SK-N-MC (cell line): ENCODE measurements around the gene RNF31.

Experiments
- DNase-seq: peaks from one replicate; pipeline ENCODE4 v3.0.0-alpha.2; 2011; ENCODE audit warnings: low read depth, low spot score
- H3K27ac ChIP-seq: fragments of 200-600 bp; sonication (generic); 2 replicates; pipeline ENCODE4 v1.5.1; 2016; ENCODE audit warnings: mixed run types
- H3K36me3 ChIP-seq: fragments of 200-600 bp; sonication (generic); 2 replicates; pipeline ENCODE4 v1.6.1; 2017; ENCODE audit warnings: antibody characterized with exemption, low read length, mixed read lengths; ENCODE audit not compliant: insufficient read depth
- H3K4me3 ChIP-seq: fragments of 200-600 bp; sonication (generic); 2 replicates; pipeline ENCODE4 v1.5.1; 2016
- H3K9ac ChIP-seq: fragments of 200-600 bp; sonication (generic); 2 replicates; pipeline ENCODE4 v1.8.0; 2017; ENCODE audit warnings: mixed run types, mixed read lengths; ENCODE audit not compliant: insufficient read length
- H3K9me3 ChIP-seq: fragments of 200-600 bp; sonication (generic); 2 replicates; pipeline ENCODE4 v1.6.1; 2017; ENCODE audit warnings: low read depth, mild to moderate bottlenecking, antibody characterized with exemption, low read length, moderate library complexity, mixed read lengths
- EZH2 ChIP-seq: fragments of 200-600 bp; sonication (generic); IDR thresholded peaks from one replicate; pipeline ENCODE4 v1.6.1; 2017; ENCODE audit warnings: antibody characterized with exemption
- FOXP2 ChIP-seq: optimal IDR thresholded peaks from 2 replicates; pipeline ENCODE3; 2011; ENCODE audit warnings: mild to moderate bottlenecking, moderate library complexity; ENCODE audit not compliant: insufficient read depth; ENCODE audit errors: extremely low read length, control extremely low read depth
- POLR2AphosphoS5 ChIP-seq: IDR thresholded peaks from 2 replicates; pipeline ENCODE4 v1.6.1; 2012; ENCODE audit warnings: mild to moderate bottlenecking, low read depth, low read length, borderline replicate concordance

The RNF31 gene

GRCh38 chr14:24123424-24124417 is 23.6 kb upstream of the RNF31 start:
- Histone ChIP-seq H3K27ac (no peak overlapping the region), H3K36me3 (peaks cover 10% of the 10 kb centered on the region; the same call in 1 of the 2 replicates), H3K9ac (no peak overlapping the region), H3K4me3 (no peak overlapping the region), H3K9me3 (no peaks in the 10 kb centered on the region)
- TF ChIP-seq FOXP2 (no peak), EZH2 (no peak), POLR2AphosphoS5 (no peak)
- no peak for DNase-seq

DNA sequence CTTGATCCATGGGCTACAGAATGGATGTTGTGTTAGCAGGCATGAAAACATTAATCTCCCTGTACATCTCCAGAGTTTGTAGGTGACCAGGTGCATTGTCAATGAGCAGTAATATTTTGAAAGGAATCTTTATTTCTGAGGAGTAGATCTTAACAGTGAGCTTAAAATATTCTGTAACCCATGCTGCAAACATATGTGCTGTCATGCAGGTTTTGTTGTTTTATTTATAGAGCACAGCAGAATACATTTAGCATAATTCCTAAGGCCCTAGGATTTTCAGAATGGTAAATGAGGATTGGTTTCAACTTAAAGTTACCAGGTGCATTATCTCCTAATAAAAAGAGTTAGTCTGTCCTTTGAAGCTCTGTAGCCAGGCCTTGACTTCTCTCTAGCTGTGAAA is 20.4 kb upstream of the RNF31 start:
- no peaks in the 10 kb centered on the region; the same call in 1 of the 2 replicates for H3K36me3 ChIP-seq
- no peak overlapping the region for H3K27ac ChIP-seq
- H3K4me3 ChIP-seq: no peak overlapping the region
- TF ChIP-seq POLR2AphosphoS5 (no peak), EZH2 (no peak), FOXP2 (no peak)
- H3K9me3 ChIP-seq: no peaks in the 10 kb centered on the region
- no peak overlapping the region for H3K9ac ChIP-seq
- DNase-seq: no peak

GRCh38 chr14:24127673-24128072 is 19.6 kb upstream of the RNF31 start:
- no peak overlapping the region for H3K9ac ChIP-seq
- H3K4me3 ChIP-seq: no peak overlapping the region
- DNase-seq: no peak
- H3K9me3 ChIP-seq: no peaks in the 10 kb centered on the region
- no peaks in the 10 kb centered on the region; the same call in 1 of the 2 replicates for H3K36me3 ChIP-seq
- H3K27ac ChIP-seq: no peak overlapping the region
- TF ChIP-seq POLR2AphosphoS5 (no peak), FOXP2 (no peak), EZH2 (no peak)

GRCh38 chr14:24129410-24129998 is 17.8 kb upstream of the RNF31 start:
- DNase-seq: no peak
- Histone ChIP-seq H3K9ac (no peak overlapping the region), H3K4me3 (no peak overlapping the region), H3K9me3 (no peaks in the 10 kb centered on the region), H3K36me3 (no peaks in the 10 kb centered on the region), H3K27ac (no peak overlapping the region)
- TF ChIP-seq POLR2AphosphoS5 (no peak), EZH2 (no peak), FOXP2 (no peak)

DNA sequence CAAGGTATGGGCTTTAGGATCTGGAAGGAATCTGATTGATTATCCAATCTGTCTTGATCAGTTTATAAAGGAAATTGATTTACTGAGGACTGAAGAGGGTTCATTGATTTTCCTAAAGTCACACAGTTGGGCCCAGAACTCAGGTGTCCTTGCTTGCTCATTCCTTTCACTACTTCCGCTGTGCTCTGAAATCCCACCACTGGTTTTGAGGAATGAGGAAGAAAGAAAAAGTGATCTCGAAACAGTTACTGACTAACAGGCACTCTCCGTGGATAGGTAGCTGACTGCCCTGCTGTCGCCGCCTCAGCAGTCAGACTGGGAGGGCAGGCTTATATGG is 16.9 kb upstream of the RNF31 start, which contains the start of gene FITM1:
TSS of gene FITM1 (plus strand) at position 280 of the 337 bp plus-strand sequence. CDS start 905 bp downstream, outside the sequence.
- Histone ChIP-seq H3K9ac (no peak within 1 kb of the TSS), H3K36me3 (no peaks in the 10 kb centered on the region), H3K27ac (no peak within 1 kb of the TSS), H3K4me3 (no peak within 1 kb of the TSS), H3K9me3 (no peaks in the 10 kb centered on the region)
- TF ChIP-seq FOXP2: no peak
- no peak for TF ChIP-seq POLR2AphosphoS5
- TF ChIP-seq EZH2: no peak
- no peak for DNase-seq

DNA sequence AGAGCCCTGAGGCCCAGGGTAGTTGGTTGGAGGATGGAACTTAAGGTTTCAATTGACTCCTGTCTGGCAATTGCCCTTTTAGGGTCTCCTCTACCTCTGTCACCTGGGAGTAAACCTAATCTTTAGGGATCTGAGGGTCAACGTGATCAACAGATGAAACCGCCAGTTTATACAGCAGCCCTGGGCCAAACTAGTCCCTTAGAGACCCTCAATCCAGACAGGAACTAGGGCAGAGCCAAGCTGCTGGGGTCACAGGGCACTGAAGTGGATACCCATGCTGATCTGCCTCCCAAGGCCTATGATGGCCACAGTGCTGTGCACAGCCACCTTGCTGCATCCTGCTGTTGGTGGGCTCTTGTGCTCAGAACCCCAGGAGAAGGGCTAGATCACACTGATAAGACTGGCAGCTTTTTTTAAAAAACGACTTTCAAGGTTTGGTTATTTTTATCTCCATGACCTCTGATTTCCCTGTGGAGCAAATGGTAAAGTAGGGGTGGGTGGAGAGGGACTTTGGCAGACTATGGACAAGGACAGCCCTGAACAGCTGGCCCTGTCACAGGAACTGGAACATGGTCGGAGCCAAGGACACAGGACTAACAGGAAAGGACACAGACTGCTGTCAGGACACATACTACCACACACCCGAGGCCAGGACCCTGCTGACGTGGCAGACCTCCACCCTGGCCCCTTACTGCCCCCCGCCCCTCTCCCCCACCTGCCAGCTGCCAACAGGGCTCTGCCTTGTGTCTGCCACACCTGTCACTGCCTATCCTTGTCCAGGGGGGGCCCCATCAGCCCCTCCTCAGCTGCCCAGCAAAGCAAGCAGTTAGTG is 16.4 kb upstream of the RNF31 start:
- no peak overlapping the region for H3K9ac ChIP-seq
- H3K27ac ChIP-seq: no peak overlapping the region
- H3K9me3 ChIP-seq: no peaks in the 10 kb centered on the region
- no peaks in the 10 kb centered on the region for H3K36me3 ChIP-seq
- no peak for DNase-seq
- H3K4me3 ChIP-seq: no peak overlapping the region
- TF ChIP-seq EZH2: no peak

DNA sequence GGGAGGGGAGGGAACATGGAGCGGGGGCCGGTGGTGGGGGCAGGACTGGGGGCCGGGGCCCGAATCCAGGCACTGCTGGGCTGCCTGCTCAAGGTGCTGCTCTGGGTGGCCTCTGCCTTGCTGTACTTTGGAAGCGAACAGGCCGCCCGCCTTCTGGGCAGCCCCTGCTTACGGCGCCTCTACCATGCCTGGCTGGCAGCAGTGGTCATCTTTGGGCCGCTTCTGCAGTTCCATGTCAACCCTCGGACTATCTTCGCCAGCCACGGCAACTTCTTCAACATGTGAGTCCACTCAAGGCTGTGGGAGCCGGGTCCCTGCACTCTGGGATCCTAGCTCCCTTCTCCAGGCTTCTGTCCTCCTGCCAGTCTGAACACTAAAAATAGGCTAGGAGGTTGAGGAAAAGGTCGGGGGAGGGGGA is 15.7 kb upstream of the RNF31 start:
- no peak for TF ChIP-seq POLR2AphosphoS5
- Histone ChIP-seq H3K9me3 (no peaks in the 10 kb centered on the region), H3K36me3 (no peaks in the 10 kb centered on the region), H3K4me3 (no peak overlapping the region), H3K27ac (no peak overlapping the region), H3K9ac (no peak overlapping the region)
- no peak for DNase-seq

- TF ChIP-seq EZH2: no peak
- no peaks in the 10 kb centered on the region for H3K9me3 ChIP-seq
- no peak overlapping the region for H3K27ac ChIP-seq
- no peak for DNase-seq
- H3K9ac ChIP-seq: no peak overlapping the region
- H3K36me3 ChIP-seq: no peaks in the 10 kb centered on the region
- H3K4me3 ChIP-seq: no peak overlapping the region
Observed at GRCh38 chr14:24132061-24132685, 15.1 kb upstream of the RNF31 start.
